Measurements from ENCODE around the gene TSPYL4.

DNA sequence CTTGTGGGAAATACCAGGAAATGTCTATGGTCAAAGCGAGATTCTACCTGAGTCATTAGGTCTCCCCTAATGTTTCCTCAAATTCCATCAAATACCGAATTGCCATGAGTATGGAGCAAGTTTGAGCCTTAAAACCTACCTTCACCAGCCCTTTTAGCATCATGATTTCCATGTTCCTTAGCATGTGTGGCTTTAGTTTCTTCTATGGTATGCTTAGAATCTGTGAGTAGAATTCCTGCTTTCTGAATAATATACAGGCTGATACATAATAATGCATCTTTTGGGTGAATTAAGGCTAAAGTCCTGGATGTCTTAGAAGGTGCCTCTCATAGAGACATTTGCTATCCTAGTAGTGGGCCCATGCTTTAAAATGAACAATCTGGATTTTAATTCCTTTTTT lies 32.0 kb downstream of the TSPYL4 start:
- no peak for TF ChIP-seq FOSL1 (IDR thresholded peaks at IDR 0.05; ENCODE audit: insufficient read depth, low read depth, low read length)
- TF ChIP-seq, protein P1, sequence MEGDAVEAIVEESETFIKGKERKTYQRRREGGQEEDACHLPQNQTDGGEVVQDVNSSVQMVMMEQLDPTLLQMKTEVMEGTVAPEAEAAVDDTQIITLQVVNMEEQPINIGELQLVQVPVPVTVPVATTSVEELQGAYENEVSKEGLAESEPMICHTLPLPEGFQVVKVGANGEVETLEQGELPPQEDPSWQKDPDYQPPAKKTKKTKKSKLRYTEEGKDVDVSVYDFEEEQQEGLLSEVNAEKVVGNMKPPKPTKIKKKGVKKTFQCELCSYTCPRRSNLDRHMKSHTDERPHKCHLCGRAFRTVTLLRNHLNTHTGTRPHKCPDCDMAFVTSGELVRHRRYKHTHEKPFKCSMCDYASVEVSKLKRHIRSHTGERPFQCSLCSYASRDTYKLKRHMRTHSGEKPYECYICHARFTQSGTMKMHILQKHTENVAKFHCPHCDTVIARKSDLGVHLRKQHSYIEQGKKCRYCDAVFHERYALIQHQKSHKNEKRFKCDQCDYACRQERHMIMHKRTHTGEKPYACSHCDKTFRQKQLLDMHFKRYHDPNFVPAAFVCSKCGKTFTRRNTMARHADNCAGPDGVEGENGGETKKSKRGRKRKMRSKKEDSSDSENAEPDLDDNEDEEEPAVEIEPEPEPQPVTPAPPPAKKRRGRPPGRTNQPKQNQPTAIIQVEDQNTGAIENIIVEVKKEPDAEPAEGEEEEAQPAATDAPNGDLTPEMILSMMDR (IDR thresholded peaks at IDR 0.05; ENCODE audit: control extremely low read depth in 1 of 3, insufficient read depth in 1 of 3, low read depth in 1 of 3, low read length in 3 of 3): no peak
- TF ChIP-seq GABPA (IDR thresholded peaks at IDR 0.05; ENCODE audit: borderline replicate concordance, insufficient read depth, low read length): no peak
- no peak for TF ChIP-seq ASH2L (IDR thresholded peaks at IDR 0.05; ENCODE audit: low read length)
